GM12892 (cell line): ENCODE results near the gene EMX2.

Experiments used
- POLR2A ChIP-seq: IDR thresholded peaks from 2 replicates; pipeline ENCODE4 v1.6.1; 2011; ENCODE audit warnings: low read depth, low read length, control low read depth
- TAF1 ChIP-seq: IDR thresholded peaks from 2 replicates; pipeline ENCODE4 v1.6.1; 2011; ENCODE audit warnings: low read depth, mild to moderate bottlenecking, control low read depth, low read length, borderline replicate concordance

- TF ChIP-seq TAF1 (no peak), POLR2A (no peak)
Observed at GRCh38 chr10:117570880-117571279, 28.3 kb downstream of the EMX2 start.
